22Rv1 (cell line): ENCODE results near the gene MSI2.

Experiments
- H3K27ac ChIP-seq: fragments of 450-650 bp; 2 replicates; pipeline ENCODE4 v1.5.1; 2017
- CTCF ChIP-seq: fragments of 450-650 bp; IDR thresholded peaks from 2 replicates; pipeline ENCODE4 v1.5.1; 2017; ENCODE audit warnings: mild to moderate bottlenecking
- ZFX ChIP-seq: fragments of 450-650 bp; IDR thresholded peaks from 2 replicates; pipeline ENCODE4 v1.6.1; 2017; ENCODE audit warnings: antibody characterized with exemption, borderline replicate concordance

Gene MSI2

GRCh38 chr17:57499648-57500049 is 243.3 kb downstream of the MSI2 start:
- no peak overlapping the region for H3K27ac ChIP-seq
- TF ChIP-seq CTCF (no peak), ZFX (no peak)

DNA sequence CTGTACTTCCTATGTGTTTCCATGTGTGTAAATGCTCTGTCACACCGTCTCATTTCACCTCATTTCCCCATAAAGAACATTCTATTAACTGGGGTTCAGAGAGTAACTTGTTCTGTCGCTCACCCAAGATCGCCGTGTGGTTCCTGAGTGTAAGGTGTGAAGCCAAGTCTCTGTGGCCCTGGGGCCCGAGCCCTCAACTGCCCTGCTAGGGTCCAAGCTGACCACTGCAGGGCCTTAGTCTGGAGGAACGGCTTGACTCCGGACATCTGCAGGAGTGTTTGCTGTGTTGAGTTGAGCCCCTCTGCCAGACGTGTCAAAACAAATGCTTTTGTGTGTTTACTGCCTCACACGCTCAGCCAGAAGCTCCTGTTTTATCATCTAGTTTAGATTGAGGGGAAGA is 244.7 kb downstream of the MSI2 start:
- H3K27ac ChIP-seq = no peak overlapping the region

GRCh38 chr17:57502022-57502421 is 245.7 kb downstream of the MSI2 start:
- no peak for TF ChIP-seq ZFX
- TF ChIP-seq CTCF = no peak
- H3K27ac ChIP-seq = no peak overlapping the region

More for the DNA sequence above, 244.7 kb downstream of the MSI2 start:
- TF ChIP-seq CTCF (no peak), ZFX (no peak)

DNA sequence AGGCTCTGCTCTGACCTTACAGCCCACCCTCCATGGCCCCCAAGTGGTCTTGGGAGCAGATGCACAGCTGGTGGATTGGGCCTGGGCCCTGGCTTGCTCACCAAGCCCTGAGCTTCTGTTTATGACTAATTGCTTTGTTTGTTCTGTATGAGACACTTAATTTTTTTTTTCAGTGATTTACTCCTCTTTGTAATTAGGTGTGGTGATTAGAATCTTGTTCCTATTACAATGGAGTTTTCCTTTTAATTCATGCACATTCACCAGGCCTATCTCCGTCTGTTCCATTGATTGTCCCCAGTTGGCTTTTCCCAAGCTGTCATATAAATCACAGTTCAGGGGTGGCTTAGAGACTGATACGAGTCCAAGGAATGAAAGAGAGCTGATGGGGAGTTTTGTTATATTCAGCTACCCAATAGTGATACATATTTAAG is 246.5 kb downstream of the MSI2 start:
- TF ChIP-seq ZFX (no peak), CTCF (no peak)
- H3K27ac ChIP-seq = no peak overlapping the region

DNA sequence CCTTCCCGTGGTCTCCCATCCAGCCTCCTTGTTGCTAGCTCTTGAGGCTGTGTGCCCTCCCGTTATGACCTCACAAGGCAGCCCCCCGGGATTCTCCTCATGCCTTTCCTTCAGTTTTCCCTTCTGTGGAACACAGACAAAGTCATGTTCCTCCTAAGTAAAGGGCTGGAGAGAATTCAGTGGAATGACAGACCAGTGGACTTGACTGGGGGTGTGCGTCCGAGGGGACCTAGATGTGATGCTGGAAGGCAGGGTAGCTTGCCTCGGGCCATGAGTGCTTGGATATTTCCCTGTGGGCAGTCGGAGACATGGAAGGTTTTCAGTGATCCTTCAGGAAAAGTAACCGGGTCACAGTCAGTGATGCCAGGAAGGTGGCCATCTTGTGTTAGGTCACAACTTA is 247.9 kb downstream of the MSI2 start:
- no peak for TF ChIP-seq CTCF
- TF ChIP-seq ZFX = no peak
- no peak overlapping the region for H3K27ac ChIP-seq

- no peak overlapping the region for H3K27ac ChIP-seq
- TF ChIP-seq ZFX = no peak
- TF ChIP-seq CTCF = no peak
Observed at GRCh38 chr17:57505841-57506773, 249.8 kb downstream of the MSI2 start.

- no peak for TF ChIP-seq CTCF
- no peak for TF ChIP-seq ZFX
- no peak overlapping the region for H3K27ac ChIP-seq
Observed at GRCh38 chr17:57506774-57507127, 250.4 kb downstream of the MSI2 start.
